GM23248 (cell line): Measurements from ENCODE around the gene EHBP1.

Experiments used
- EZH2 ChIP-seq: fragments of 200-600 bp; sonication (generic); IDR thresholded peaks from 2 replicates; pipeline ENCODE4 v1.6.1; 2018; ENCODE audit warnings: antibody characterized with exemption, mild to moderate bottlenecking; ENCODE audit not compliant: insufficient read depth, poor library complexity, severe bottlenecking
- EZH2phosphoT487 ChIP-seq: fragments of 200-600 bp; sonication (generic); IDR thresholded peaks from 2 replicates; pipeline ENCODE4 v1.6.1; 2018; ENCODE audit warnings: antibody characterized with exemption, moderate library complexity, mild to moderate bottlenecking, low read depth; ENCODE audit not compliant: insufficient read depth

DNA sequence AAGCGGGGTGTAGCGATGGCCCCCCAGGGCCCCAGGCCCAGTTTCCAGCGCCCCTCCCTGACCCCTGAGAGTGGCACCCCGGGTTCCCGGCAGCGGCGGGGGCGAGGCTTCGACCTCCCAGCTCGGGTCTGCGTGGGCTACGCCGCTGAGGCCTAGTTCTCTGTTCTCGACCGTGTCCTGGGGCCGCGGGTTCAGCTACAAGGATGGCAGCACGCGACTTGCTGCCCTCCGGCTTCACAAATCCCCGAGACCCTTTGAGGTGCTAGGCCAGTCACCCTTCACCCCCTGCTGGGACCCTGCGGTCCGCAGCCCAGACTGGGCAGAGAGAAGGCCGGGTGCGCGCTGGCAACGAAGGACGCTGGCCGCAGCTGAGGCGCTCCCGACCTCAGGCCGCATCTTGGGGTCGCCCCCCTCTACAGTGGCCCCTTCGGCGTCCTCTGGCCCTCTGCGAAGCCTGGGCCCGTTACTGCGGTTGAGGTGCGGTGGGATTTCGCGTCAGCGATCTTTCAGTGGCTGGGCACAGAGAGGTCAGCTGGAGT lies 346.4 kb downstream of the EHBP1 start:
- no peak for TF ChIP-seq EZH2
- TF ChIP-seq EZH2phosphoT487 = no peak
